ENCODE results near the gene SPAG8.

The SPAG8 gene

DNA sequence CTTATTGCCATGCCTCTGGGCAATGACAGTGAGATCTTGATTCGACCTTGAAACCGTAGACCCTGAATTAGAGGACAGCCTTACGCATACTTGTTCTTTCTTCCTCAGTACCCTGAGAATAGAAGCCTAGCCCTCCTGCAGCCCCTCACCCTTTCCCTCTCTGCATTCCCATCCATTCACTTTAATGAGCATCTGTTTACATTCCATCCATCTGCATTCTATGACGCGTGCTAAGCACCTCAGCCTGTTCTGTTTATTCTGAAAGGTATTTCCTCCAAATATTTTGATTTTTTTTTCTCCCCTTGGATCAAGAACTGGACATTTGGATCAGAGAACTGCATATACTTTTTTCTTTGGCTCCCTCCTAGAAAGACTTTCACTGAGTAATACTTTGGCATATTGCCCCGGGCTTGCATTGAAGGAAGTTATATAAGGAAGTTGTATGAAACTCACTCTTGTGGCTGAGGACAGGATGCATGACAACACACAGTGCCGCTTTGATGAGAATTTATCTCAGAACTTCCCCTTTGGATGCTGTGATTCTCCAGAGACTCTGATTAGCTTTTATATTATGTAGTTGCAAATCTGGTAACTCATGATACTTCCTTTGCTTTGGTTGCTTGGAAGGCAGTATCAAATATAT lies 32.7 kb upstream of the SPAG8 start:
- Mint-ChIP-seq H3K36me3 (ENCODE audit: low read depth) (no peaks in the 10 kb centered on the region), H3K9me3 (no peaks in the 10 kb centered on the region), H3K4me3 (no peak overlapping the region), H3K27me3 (ENCODE audit: low read depth) (no peaks in the 10 kb centered on the region), H3K27ac (no peak overlapping the region), H3K4me1 (ENCODE audit: low read depth) (peaks cover 17% of the 10 kb centered on the region)

DNA sequence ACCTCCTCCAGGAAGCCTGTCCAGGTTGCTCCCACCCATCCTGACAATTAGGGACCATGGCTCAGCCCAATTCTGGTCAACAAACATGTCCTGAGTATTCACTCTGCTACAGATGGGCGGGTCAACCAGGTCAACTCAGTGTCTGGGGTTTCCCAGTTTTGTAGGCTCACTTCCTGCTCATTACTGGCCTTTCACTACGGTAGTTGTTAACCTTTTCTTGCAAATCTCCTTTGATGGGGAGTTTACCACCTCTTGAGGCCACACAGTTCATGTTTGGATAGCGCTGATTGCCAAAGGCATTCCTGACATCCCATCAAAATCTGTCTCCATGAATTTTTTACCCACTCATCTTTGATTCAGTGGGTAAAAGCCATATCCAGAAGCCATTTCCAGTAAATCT lies 30.7 kb upstream of the SPAG8 start:
- Mint-ChIP-seq H3K4me1 (ENCODE audit: low read depth) (peaks cover 14% of the 10 kb centered on the region), H3K4me3 (no peak overlapping the region), H3K27me3 (ENCODE audit: low read depth) (no peaks in the 10 kb centered on the region), H3K27ac (no peak overlapping the region), H3K9me3 (no peaks in the 10 kb centered on the region), H3K36me3 (ENCODE audit: low read depth) (no peaks in the 10 kb centered on the region)

DNA sequence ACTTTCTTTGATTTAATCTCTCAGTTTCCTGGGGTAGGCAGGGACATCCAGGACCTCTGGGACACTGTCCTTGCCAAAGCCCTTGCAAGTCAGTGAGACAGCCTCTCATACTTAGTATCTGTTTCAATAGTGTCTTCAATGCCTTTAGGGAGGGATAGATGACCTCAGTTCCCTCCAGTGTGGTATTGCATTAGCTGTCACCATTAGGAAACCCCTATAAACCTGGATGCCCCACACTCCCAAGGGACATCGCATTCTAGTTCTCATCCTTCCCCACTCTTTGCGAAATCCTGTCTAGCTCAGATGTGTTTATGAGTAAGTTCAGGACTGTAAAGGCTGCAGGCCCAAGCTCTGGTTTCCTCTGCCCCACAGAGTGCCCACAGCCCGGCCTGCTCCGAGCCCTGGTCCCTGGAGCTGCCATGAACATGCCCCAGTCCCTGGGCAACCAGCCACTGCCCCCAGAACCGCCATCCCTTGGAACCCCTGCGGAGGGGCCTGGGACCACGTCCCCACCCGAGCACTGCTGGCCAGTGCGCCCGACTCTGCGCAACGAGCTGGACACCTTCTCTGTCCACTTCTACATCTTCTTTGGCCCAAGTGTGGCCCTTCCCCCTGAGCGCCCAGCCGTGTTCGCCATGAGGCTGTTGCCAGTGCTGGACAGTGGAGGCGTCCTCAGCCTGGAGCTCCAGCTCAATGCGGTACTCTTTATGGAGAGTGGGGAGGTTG lies 30.1 kb upstream of the SPAG8 start:
- no peaks in the 10 kb centered on the region for H3K9me3 Mint-ChIP-seq
- no peak overlapping the region for H3K4me3 Mint-ChIP-seq
- no peaks in the 10 kb centered on the region for H3K27me3 Mint-ChIP-seq (ENCODE audit: low read depth)
- H3K4me1 Mint-ChIP-seq (ENCODE audit: low read depth) = peaks cover 14% of the 10 kb centered on the region
- no peak overlapping the region for H3K27ac Mint-ChIP-seq
- no peaks in the 10 kb centered on the region for H3K36me3 Mint-ChIP-seq (ENCODE audit: low read depth)

DNA sequence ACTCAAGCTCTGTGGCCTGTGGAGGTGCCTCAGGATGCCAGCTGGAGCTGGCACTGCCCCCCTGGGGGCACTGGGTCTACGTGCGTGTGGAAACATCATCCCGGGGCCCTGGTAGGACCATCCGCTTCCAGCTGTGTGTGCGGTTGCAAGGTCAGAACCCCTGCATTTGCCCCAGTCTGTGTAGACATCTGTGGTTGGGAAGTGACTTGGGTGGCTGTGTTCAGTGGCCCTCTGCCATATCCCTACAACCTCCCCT lies 29.5 kb upstream of the SPAG8 start:
- H3K36me3 Mint-ChIP-seq (ENCODE audit: low read depth) = no peaks in the 10 kb centered on the region
- no peaks in the 10 kb centered on the region for H3K27me3 Mint-ChIP-seq (ENCODE audit: low read depth)
- H3K4me3 Mint-ChIP-seq = no peak overlapping the region
- H3K9me3 Mint-ChIP-seq = no peaks in the 10 kb centered on the region
- H3K27ac Mint-ChIP-seq = no peak overlapping the region
- peaks cover 14% of the 10 kb centered on the region for H3K4me1 Mint-ChIP-seq (ENCODE audit: low read depth)

DNA sequence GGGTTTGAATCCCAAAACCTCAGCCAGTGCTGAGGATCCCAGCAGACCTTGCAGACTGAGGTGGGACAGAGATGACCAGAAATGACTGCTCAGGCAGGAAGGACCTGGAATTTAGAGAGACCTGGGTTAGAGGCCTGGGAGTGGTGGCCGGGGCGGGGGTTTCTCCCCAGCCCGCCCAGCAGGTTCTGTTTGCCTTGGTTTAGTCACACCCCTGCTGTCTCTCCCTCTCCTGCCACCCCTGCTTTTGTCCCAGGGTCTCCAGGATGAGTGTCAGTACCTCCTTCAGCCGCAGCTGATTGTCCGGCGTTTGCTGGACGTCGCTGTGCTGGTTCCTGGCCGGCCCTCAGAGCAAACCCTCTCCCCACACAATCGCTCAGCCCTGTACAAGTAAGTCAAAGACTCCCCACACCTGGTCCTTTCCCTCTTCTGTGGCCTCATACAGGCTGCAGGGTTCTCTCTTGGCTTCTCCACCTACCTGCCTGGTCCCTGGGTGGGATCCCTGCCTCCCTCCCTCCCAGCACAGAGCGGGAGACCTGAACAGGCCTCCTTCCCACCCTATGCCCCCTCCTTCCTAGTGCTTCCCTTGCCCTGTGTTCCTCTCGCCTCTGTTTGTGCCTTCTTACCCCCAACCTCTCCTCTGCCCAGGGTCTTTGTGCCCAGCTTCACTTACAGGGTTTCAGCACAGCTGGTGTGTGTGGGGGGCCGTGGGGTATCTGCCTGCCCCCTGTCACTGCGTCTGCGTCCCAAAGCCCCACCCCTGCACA lies 29.0 kb upstream of the SPAG8 start:
- no peaks in the 10 kb centered on the region for H3K36me3 Mint-ChIP-seq (ENCODE audit: low read depth)
- H3K4me3 Mint-ChIP-seq = no peak overlapping the region
- H3K27me3 Mint-ChIP-seq (ENCODE audit: low read depth) = no peaks in the 10 kb centered on the region
- no peaks in the 10 kb centered on the region for H3K9me3 Mint-ChIP-seq
- H3K4me1 Mint-ChIP-seq (ENCODE audit: low read depth) = peaks cover 14% of the 10 kb centered on the region
- H3K27ac Mint-ChIP-seq = no peak overlapping the region

DNA sequence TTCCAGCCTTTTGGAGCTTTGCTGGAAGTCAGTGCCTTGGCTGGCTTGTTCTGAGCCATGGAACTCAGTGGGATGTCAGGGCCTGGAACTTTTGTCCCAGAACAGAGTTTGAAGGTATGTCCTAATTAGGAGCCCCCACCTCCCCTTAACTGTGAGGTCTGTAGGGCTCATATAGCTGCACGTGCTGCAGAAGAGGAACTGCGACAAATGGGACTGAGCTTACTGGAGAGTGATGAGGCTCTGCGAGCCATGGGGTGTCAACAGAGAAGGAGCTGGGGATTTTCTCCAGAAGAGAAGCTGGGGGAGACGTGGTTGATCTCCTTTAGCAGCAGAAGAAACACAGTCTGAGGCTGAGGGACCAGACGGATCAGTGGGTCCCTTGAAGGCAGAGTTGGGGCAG lies 27.9 kb upstream of the SPAG8 start:
- Mint-ChIP-seq H3K36me3 (ENCODE audit: low read depth) (no peaks in the 10 kb centered on the region), H3K9me3 (no peaks in the 10 kb centered on the region), H3K4me1 (ENCODE audit: low read depth) (peaks cover 10% of the 10 kb centered on the region), H3K4me3 (no peak overlapping the region), H3K27me3 (ENCODE audit: low read depth) (no peaks in the 10 kb centered on the region), H3K27ac (no peak overlapping the region)

DNA sequence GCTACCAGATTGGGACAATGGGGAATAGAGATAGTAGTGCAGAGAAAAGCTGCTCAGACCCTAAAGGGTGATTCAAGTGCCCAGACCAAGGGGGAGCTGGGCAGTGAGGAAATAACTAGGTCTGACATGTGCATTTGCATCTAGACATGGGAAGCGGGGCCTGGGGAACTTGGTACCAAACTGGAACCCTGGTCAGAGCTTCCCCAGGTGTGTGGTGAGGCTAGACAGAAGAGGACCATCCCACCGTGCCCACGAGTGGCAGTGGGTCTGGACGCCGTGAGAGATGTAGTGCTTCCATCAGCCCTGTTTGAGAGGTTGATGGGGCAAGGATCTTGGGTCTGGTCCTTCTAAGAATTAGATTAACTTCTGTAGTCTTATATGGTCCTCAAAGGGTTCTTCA lies 24.5 kb upstream of the SPAG8 start:
- Mint-ChIP-seq H3K27me3 (ENCODE audit: low read depth) (no peaks in the 10 kb centered on the region), H3K4me1 (ENCODE audit: low read depth) (peaks cover 6% of the 10 kb centered on the region), H3K9me3 (no peaks in the 10 kb centered on the region), H3K27ac (no peak overlapping the region), H3K4me3 (no peak overlapping the region), H3K36me3 (ENCODE audit: low read depth) (no peaks in the 10 kb centered on the region)

DNA sequence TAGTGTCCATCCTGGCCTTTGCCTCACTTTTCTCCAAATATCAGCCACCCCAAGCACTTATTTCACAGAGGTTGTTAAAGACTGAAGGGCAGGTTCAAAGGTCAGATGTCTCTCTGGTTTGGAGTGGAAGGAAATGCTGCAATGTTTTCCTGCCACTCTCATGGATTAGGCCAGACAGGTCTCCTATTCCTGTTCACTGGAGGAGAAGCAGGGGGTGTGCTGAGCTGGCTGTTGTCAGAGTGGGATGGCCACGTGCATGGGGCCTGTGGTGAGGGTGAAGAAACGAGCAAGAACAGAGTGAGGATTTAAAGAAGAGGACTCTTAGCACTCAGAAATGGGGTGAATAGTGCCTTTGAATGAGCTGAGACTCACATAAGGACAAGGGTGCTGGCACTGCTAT lies 23.7 kb upstream of the SPAG8 start:
- Mint-ChIP-seq H3K4me1 (ENCODE audit: low read depth) (peaks cover 6% of the 10 kb centered on the region), H3K27me3 (ENCODE audit: low read depth) (no peaks in the 10 kb centered on the region), H3K27ac (no peak overlapping the region), H3K9me3 (no peaks in the 10 kb centered on the region), H3K4me3 (no peak overlapping the region), H3K36me3 (ENCODE audit: low read depth) (no peaks in the 10 kb centered on the region)

DNA sequence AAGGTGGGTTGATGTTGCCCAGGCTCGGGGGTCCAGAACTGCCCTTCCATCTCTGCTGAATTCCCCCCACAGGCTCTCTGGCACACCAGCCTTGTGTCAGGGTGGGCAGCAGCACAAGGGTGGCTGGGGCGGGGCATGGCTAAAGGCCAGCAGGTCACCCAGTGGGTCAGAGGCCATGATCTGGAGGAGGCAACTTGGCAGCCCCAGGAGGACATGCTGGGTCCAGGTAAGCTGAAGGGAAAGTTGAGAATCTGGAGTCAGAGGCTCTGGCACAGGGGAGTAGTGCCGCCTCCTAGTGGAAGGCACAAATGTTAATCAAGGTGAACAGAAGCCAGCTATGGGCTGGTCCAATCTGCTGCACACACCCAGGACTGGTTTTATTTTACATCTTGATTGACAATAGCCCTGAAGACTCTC lies 23.2 kb upstream of the SPAG8 start:
- Mint-ChIP-seq H3K27ac (no peak overlapping the region), H3K9me3 (no peaks in the 10 kb centered on the region), H3K36me3 (ENCODE audit: low read depth) (no peaks in the 10 kb centered on the region), H3K27me3 (ENCODE audit: low read depth) (no peaks in the 10 kb centered on the region), H3K4me3 (no peak overlapping the region), H3K4me1 (ENCODE audit: low read depth) (peaks cover 6% of the 10 kb centered on the region)

DNA sequence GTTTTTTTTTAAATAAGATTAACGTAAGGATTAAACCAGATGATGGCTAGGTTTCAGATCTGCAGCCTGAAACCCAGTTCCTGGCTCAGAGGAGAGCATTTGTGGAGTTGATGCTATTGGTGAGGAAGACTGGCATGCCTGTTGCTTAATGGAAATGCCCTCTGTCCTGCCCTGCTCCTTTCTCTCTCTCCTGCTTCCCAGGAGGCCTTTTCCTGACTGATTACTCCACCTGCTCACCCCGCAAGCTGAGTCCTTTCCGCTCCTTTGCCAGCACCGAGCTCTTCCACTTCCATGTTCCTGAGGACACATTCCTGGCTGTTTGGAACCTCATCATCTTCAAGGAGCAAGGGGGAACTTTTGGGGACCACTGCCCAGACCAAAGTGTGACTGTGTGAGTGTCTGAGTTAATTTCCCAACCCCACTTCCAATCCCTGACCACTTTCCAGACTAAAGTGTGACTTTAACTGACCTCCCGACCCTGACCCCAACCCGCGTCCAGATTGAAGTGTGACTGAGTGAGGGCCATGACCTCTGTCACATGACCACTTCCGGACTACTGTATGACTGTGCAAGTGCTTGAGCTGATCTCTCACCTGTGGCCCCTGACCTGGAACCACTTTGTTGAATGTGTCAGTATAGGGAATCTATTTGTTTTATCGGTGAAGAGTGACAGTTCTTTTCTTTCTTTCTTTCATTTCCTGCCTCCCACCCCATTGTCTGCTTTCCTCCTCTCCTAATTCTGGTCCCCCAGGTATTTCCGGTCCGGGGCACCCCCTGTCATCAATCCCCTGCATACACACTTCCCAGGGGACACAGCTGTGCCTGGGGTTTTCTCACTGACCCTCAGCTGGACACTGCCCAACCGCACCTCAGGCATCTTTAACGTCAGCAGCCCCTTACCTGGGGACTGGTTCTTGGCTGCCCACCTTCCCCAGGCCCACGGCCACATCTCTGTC lies 22.5 kb upstream of the SPAG8 start:
- H3K9me3 Mint-ChIP-seq = no peaks in the 10 kb centered on the region
- H3K36me3 Mint-ChIP-seq (ENCODE audit: low read depth) = no peaks in the 10 kb centered on the region
- H3K4me3 Mint-ChIP-seq = no peak overlapping the region
- H3K4me1 Mint-ChIP-seq (ENCODE audit: low read depth) = peaks cover 12% of the 10 kb centered on the region
- no peaks in the 10 kb centered on the region for H3K27me3 Mint-ChIP-seq (ENCODE audit: low read depth)
- H3K27ac Mint-ChIP-seq = no peak overlapping the region

DNA sequence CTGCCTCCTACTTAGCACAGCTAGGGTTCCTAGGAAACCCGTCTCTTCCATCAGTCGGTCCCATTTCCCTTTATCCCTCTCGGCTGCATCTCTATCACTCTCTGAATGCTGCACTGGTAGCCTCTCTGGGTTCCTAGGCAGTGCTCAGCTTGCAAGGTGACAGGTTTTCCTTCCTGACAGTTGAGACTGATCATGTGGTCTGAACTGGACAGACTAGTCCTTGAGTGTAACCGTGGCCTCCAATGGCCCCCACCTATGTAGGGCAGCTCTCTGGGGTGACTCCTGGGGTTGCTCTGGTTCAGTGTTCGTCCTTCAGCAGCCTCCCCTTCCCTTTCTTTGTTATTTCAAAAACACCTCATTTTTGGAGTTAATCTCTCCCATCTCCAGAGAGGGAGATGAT lies 20.8 kb upstream of the SPAG8 start:
- H3K9me3 Mint-ChIP-seq = no peaks in the 10 kb centered on the region

DNA sequence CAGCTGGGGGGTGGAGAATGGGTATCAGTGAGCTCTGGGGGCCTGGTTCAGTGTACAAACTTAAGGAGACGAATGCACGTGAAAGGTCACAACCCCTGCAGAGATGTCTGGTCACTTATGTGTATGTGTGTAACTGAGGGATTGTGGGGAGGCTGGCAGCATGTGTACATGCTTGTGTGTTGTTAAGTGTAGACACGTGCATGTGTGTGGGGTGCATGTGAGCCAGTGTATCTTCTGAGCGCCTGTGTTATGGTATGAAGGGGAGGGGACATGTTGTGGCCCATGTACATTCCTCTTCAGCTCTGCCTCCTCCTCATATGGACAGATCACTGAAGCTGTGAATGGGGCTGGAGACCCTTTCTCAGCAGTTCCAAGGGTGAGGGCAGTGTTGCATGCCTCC lies 19.0 kb upstream of the SPAG8 start:
- Mint-ChIP-seq H3K27ac (no peak overlapping the region), H3K36me3 (ENCODE audit: low read depth) (no peaks in the 10 kb centered on the region), H3K4me1 (ENCODE audit: low read depth) (peaks cover 25% of the 10 kb centered on the region), H3K4me3 (no peak overlapping the region), H3K9me3 (no peaks in the 10 kb centered on the region), H3K27me3 (ENCODE audit: low read depth) (peaks cover 4% of the 10 kb centered on the region)

More for the DNA sequence above, 20.8 kb upstream of the SPAG8 start:
- Mint-ChIP-seq H3K27me3 (ENCODE audit: low read depth) (no peaks in the 10 kb centered on the region), H3K36me3 (ENCODE audit: low read depth) (no peaks in the 10 kb centered on the region), H3K4me1 (ENCODE audit: low read depth) (peaks cover 22% of the 10 kb centered on the region), H3K27ac (no peak overlapping the region), H3K4me3 (no peak overlapping the region)

DNA sequence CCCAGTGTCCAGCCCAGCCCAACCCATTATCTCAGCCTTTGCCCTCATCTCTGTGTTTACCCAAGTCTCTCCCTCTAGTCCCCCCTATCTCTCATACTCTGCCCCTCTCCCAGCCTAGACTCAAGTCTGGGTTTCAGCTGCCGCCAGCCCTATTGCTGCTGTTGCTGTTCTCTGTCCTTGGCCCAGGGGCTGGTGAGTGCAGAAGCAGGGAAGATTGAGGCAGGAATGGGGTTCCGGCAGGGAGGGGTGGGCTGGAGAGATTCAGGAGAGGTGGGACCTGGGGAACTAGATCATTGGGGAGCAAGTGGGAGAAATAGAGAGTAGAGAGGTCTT lies 17.7 kb upstream of the SPAG8 start:
- Mint-ChIP-seq H3K36me3 (ENCODE audit: low read depth) (no peaks in the 10 kb centered on the region), H3K4me1 (ENCODE audit: low read depth) (peaks cover 28% of the 10 kb centered on the region), H3K27ac (peak overlapping the region; percentile 74), H3K4me3 (peak overlapping the region; percentile 89), H3K27me3 (ENCODE audit: low read depth) (peaks cover 4% of the 10 kb centered on the region), H3K9me3 (no peaks in the 10 kb centered on the region)

DNA sequence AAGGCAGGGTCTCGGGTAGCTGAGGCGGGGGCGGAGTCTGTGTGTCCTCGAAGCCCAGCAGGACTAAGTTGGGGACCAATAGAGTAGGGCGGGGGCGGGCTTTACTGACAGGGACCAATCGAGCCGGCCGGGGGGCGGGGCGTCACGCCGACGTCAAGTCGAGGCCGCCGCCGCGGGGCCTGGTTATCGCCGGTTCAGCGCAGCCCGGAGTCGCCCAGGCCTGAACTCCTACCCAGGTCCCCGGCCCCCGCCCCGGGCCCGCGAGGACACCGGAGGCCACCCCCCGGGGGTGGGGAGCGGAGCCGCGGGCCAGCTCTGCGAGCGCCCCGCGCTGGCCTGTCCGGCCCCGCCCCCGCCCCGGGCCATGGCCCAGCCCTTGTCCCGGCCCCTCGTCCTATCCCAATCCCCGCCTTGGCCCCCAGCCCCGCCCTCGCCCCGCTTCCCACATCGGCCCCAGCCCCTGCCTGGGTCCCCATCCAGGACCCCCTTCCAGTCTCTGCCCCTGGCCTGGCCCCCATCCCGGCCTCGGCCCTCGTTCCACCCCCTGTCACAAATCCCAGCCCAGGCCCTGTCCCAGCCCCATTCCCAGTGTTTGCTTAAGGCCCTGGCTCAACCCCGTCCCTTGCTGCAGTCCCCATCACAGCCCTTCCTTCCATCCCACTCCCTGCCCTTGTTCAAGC lies 17.2 kb upstream of the SPAG8 start, which contains the start of gene TMEM8B:
TMEM8B (plus strand) TSS at position 145 of the 680 bp plus-strand sequence; CDS start at position 365, 220 bp downstream.
- Mint-ChIP-seq H3K4me1 (ENCODE audit: low read depth) (peaks cover 23% of the 10 kb centered on the region), H3K27ac (peak within 1 kb of the TSS; percentile 89), H3K36me3 (ENCODE audit: low read depth) (no peaks in the 10 kb centered on the region), H3K27me3 (ENCODE audit: low read depth) (peaks cover 4% of the 10 kb centered on the region), H3K9me3 (no peaks in the 10 kb centered on the region), H3K4me3 (peak within 1 kb of the TSS; percentile 94)
